ENCODE data around the gene BRD7.

Gene BRD7

GRCh38 chr16:50368410-50369132, at the start of gene BRD7:
Gene BRD7, minus strand, starts transcription at chr16:50368988. Its CDS starts 214 bp downstream, at chr16:50368774.
- DNase-seq: peak; percentile 83

- DNase-seq: no peak
Observed at GRCh38 chr16:50416388-50416787, 47.6 kb upstream of the BRD7 start.

- DNase-seq: no peak
Observed at GRCh38 chr16:50414152-50414551, 45.4 kb upstream of the BRD7 start.

GRCh38 chr16:50411034-50411433, 42.2 kb upstream of the BRD7 start:
- no peak for DNase-seq

GRCh38 chr16:50408001-50408561, 39.3 kb upstream of the BRD7 start:
- DNase-seq: no peak

GRCh38 chr16:50407351-50407750, 38.6 kb upstream of the BRD7 start:
- no peak for DNase-seq

- DNase-seq: no peak
Observed at GRCh38 chr16:50403491-50403890, 34.7 kb upstream of the BRD7 start.

- no peak for DNase-seq
Observed at GRCh38 chr16:50402298-50402895, 33.6 kb upstream of the BRD7 start.

- no peak for DNase-seq
Observed at GRCh38 chr16:50401355-50401754, 32.6 kb upstream of the BRD7 start.

GRCh38 chr16:50400967-50401348, 32.2 kb upstream of the BRD7 start:
- DNase-seq: no peak

- no peak for DNase-seq
Observed at GRCh38 chr16:50400312-50400966, 31.7 kb upstream of the BRD7 start.

GRCh38 chr16:50399411-50399810, 30.6 kb upstream of the BRD7 start:
- no peak for DNase-seq

GRCh38 chr16:50398336-50398735, 29.5 kb upstream of the BRD7 start:
- no peak for DNase-seq

- no peak for DNase-seq
Observed at GRCh38 chr16:50396761-50397535, 28.2 kb upstream of the BRD7 start.

- no peak for DNase-seq
Observed at GRCh38 chr16:50395763-50396710, 27.2 kb upstream of the BRD7 start.

- DNase-seq: no peak
Observed at GRCh38 chr16:50393858-50394802, 25.3 kb upstream of the BRD7 start.

- DNase-seq: no peak
Observed at GRCh38 chr16:50393416-50393815, 24.6 kb upstream of the BRD7 start.

- no peak for DNase-seq
Observed at GRCh38 chr16:50390914-50391716, 22.3 kb upstream of the BRD7 start.

- no peak for DNase-seq
Observed at GRCh38 chr16:50390371-50390771, 21.6 kb upstream of the BRD7 start.

GRCh38 chr16:50389900-50390299, 21.1 kb upstream of the BRD7 start:
- no peak for DNase-seq
